GM12878 (cell line): Measurements from ENCODE around the gene CNN2. TPM values are rescaled to one million over a fixed set of nuclear protein-coding genes. Genes with fewer than 3 reads are reported as not detected.
A peak's percentile ranks its signal among the peaks of the same experiment; 100 is the strongest.

Experiments used
- ATAC-seq: fragments of 200-7000 bp; cut with Tn5 transposase; 3 replicates; pipeline ENCODE4 v1.9.1; 2020; ENCODE audit warnings: mild to moderate bottlenecking, moderate library complexity
- BruUV-seq: library from RNA; stranded (reverse); fragments of 400-500 nt; replicated peaks from 2 replicates; lab custom pipeline; 2021; lab: Mats Ljungman, UMichigan
- CTCF ChIA-PET: fragments of 300-600 bp; sonication (Branson Sonifier 250); formaldehyde crosslinking; extraction: SDS; loops from one replicate; lab custom pipeline; 2021; ENCODE audit warnings: inconsistent platforms; lab: Yijun Ruan, JAX
- POLR2A ChIA-PET: fragments of 350-600 bp; formaldehyde crosslinking; extraction: SDS; loops from one replicate; lab custom pipeline; 2021; ENCODE audit warnings: inconsistent platforms; lab: Charles Lee
- RAD21 ChIA-PET: fragments of 300-600 bp; sonication (Branson Sonifier 250); formaldehyde crosslinking; loops from one replicate; lab custom pipeline; 2023; ENCODE audit warnings: antibody characterized with exemption; ENCODE audit not compliant: unreplicated experiment; lab: Charles Lee
- SMC1A ChIA-PET: fragments of 300-600 bp; sonication (Branson Sonifier 250); formaldehyde crosslinking; loops from one replicate; lab custom pipeline; 2023; ENCODE audit not compliant: unreplicated experiment, uncharacterized antibody; lab: Charles Lee
- DNase-seq: peaks from one replicate; pipeline ENCODE4 v3.0.0-alpha.2; 2011; ENCODE audit warnings: low read depth, low spot score
- FAIRE-seq: peaks from 3 replicates; lab custom pipeline; 2011; peaks lifted over from hg19 to GRCh38; lab: Jason Lieb, UNC
- H2AFZ ChIP-seq: 2 replicates; pipeline ENCODE4 v1.6.0; 2011; ENCODE audit warnings: low read depth, low read length, control low read depth; ENCODE audit not compliant: control insufficient read depth
- H3K27ac ChIP-seq: 2 replicates; pipeline ENCODE4 v1.5.1; 2011; ENCODE audit warnings: control low read depth; ENCODE audit not compliant: control insufficient read depth, insufficient read depth
- H3K27me3 ChIP-seq, 2 experiments: replicated peaks in 1 of 2; 2 replicates each; pipeline versions ENCODE4 v1.6.0 to v1.6.1; 2011; ENCODE audit warnings: low read length in 1 of 2; ENCODE audit not compliant: control insufficient read depth in 2 of 2, insufficient read depth in 2 of 2
- H3K36me3 ChIP-seq, 2 experiments: 2 replicates each; pipeline ENCODE4 v1.5.1; 2011; ENCODE audit warnings: low read length in 1 of 2; ENCODE audit not compliant: control insufficient read depth in 2 of 2, insufficient read depth in 2 of 2
- H3K4me1 ChIP-seq: 2 replicates; pipeline ENCODE4 v1.6.1; 2011; ENCODE audit warnings: mild to moderate bottlenecking, low read length, moderate library complexity, mixed read lengths; ENCODE audit not compliant: control insufficient read depth, insufficient read depth
- H3K4me2 ChIP-seq: 2 replicates; pipeline ENCODE4 v1.6.0; 2011; ENCODE audit warnings: control low read depth; ENCODE audit not compliant: control insufficient read depth, insufficient read depth
- H3K4me3 ChIP-seq: fragments of 200-600 bp; sonication (generic); 2 replicates; pipeline ENCODE4 v1.5.1; 2016
- H3K79me2 ChIP-seq: 2 replicates; pipeline ENCODE4 v1.6.0; 2011; ENCODE audit warnings: low read length; ENCODE audit not compliant: control insufficient read depth, insufficient read depth
- H3K9ac ChIP-seq: 2 replicates; pipeline ENCODE4 v1.8.0; 2011; ENCODE audit warnings: low read length, control low read depth, mixed read lengths; ENCODE audit not compliant: control insufficient read depth, insufficient read depth
- H3K9me3 ChIP-seq: replicated peaks from 3 replicates; pipeline ENCODE4 v1.5.1; 2011; ENCODE audit warnings: mild to moderate bottlenecking, low read length; ENCODE audit not compliant: control insufficient read depth, insufficient read depth
- H4K20me1 ChIP-seq: 2 replicates; pipeline ENCODE4 v1.6.0; 2011; ENCODE audit not compliant: control insufficient read depth, insufficient read depth
- BMI1 ChIP-seq: fragments of 450-650 bp; IDR thresholded peaks from 2 replicates; pipeline ENCODE4 v1.6.1; 2016; ENCODE audit warnings: mild to moderate bottlenecking, moderate library complexity, borderline replicate concordance
- CBFB ChIP-seq: IDR thresholded peaks from 2 replicates; pipeline ENCODE4 v1.6.1; 2016; ENCODE audit warnings: antibody characterized with exemption, low read depth
- EGR1 ChIP-seq, 2 experiments: IDR thresholded peaks; 1 replicate in 1 of 2; 2 replicates in 1 of 2; pipeline ENCODE4 v1.6.1; 2011 to 2012; ENCODE audit warnings: low read depth in 2 of 2, low read length in 2 of 2, borderline replicate concordance in 1 of 2, mild to moderate bottlenecking in 1 of 2, moderate library complexity in 1 of 2
- GATAD2B ChIP-seq: fragments of 450-650 bp; conservative IDR thresholded peaks from 2 replicates; pipeline ENCODE4 v1.6.1; 2017; ENCODE audit warnings: low read depth, mild to moderate bottlenecking, moderate library complexity
- IKZF2 ChIP-seq, 2 experiments: fragments of 450-650 bp; IDR thresholded peaks; 2 replicates each; pipeline ENCODE4 v1.6.1; 2017; ENCODE audit warnings: mild to moderate bottlenecking in 2 of 2, moderate library complexity in 2 of 2
- MTA3 ChIP-seq: IDR thresholded peaks from 2 replicates; pipeline ENCODE4 v1.6.1; 2012; ENCODE audit warnings: low read length, inconsistent platforms, borderline replicate concordance
- NFYA ChIP-seq: IDR thresholded peaks from 2 replicates; pipeline ENCODE4 v1.6.1; 2011; ENCODE audit warnings: low read depth, mild to moderate bottlenecking, low read length, improper control_type of control experiment, borderline replicate concordance
- POLR2AphosphoS2 ChIP-seq: IDR thresholded peaks from 2 replicates; pipeline ENCODE4 v1.6.1; 2011; ENCODE audit warnings: low read depth, mild to moderate bottlenecking, low read length, improper control_type of control experiment, moderate library complexity
- SMARCA5 ChIP-seq: fragments of 450-650 bp; IDR thresholded peaks from 2 replicates; pipeline ENCODE4 v1.6.1; 2017; ENCODE audit warnings: mild to moderate bottlenecking
- SMC3 ChIP-seq: IDR thresholded peaks from 2 replicates; pipeline ENCODE4 v1.6.1; 2011; ENCODE audit warnings: low read length, improper control_type of control experiment, borderline replicate concordance
- TCF12 ChIP-seq: IDR thresholded peaks from 2 replicates; pipeline ENCODE4 v1.6.1; 2011; ENCODE audit warnings: low read depth, mild to moderate bottlenecking, low read length
- WGBS: methylation state at CpG from one replicate; pipeline ENCODE4 v1.1.6; 2016; ENCODE audit warnings: low lambda C conversion rate; ENCODE audit not compliant: insufficient replicate concordance, insufficient coverage; ENCODE audit errors: missing lambda C conversion rate; 5-methylcytosine and 5-hydroxymethylcytosine counted together
- in situ Hi-C: fragments of 300-500 bp; cut with MboI; formaldehyde crosslinking; loops from 9 replicates; pipeline ENCODE4 v1.14.3; 2018; ENCODE audit warnings: mixed read lengths
- intact Hi-C: fragments of 100-400 bp; cut with micrococcal nuclease; formaldehyde crosslinking; loops from one replicate; pipeline ENCODE4 v1.14.2; 2022; ENCODE audit not compliant: unreplicated experiment
- polyA plus RNA-seq, 11 experiments: library from polyadenylated mRNA; depleted of rRNA in 4 of 11; unstranded in 6 of 11; stranded (reverse) in 5 of 11; fragments of >200 nt; fragmentation: Nextera tagmentation in 4 of 11; fragmentation: Illumina TruSeq in 1 of 11; extraction: Ambion mirVana in 4 of 11; extraction: Trizol in 1 of 11; gene quantifications; 1 replicate in 1 of 11; 2 replicates in 10 of 11; pipeline versions ENCODE4 v1.2.1 to v1.2.3, GENCODE V29; 2011 to 2016; ENCODE audit warnings: inconsistent platforms in 2 of 11, missing spikeins in 2 of 11, low read depth in 1 of 11
- total RNA-seq, 4 experiments: library from RNA; depleted of rRNA in 3 of 4; stranded (reverse); fragments of >200 nt in 3 of 4; fragmentation: Illumina TruSeq in 1 of 4; extraction: Trizol in 1 of 4; gene quantifications; 2 replicates each; pipeline versions ENCODE4 v1.2.1 to v1.2.3, GENCODE V29; 2013 to 2021
- TF ChIP-seq, protein P1 (sequence below): fragments of 450-650 bp; IDR thresholded peaks from 2 replicates; pipeline ENCODE4 v1.6.1; 2017; ENCODE audit warnings: borderline replicate concordance
- TF ChIP-seq, protein P2 (sequence below), 3 experiments: IDR thresholded peaks in 2 of 3; conservative IDR thresholded peaks in 1 of 3; 2 replicates each; pipeline ENCODE4 v1.5.1; 2011; ENCODE audit warnings: low read depth in 3 of 3, low read length in 3 of 3, mild to moderate bottlenecking in 3 of 3, control low read depth in 2 of 3, moderate library complexity in 2 of 3, inconsistent platforms in 1 of 3, mixed read lengths in 1 of 3; ENCODE audit not compliant: control insufficient read depth in 2 of 3, insufficient read depth in 1 of 3; ENCODE audit errors: extremely low read depth in 1 of 3
- TF ChIP-seq, protein P3 (sequence below): IDR thresholded peaks from 2 replicates; pipeline ENCODE4 v1.6.1; 2012; ENCODE audit warnings: mild to moderate bottlenecking, low read depth, low read length

The CNN2 gene
- total and polyA plus RNA-seq, 10 of the 15 experiments (the other 5 are each of a cell fraction or from before 2014, with no cell fraction given) = 34.7 to 311 (median 172) TPM

DNA sequence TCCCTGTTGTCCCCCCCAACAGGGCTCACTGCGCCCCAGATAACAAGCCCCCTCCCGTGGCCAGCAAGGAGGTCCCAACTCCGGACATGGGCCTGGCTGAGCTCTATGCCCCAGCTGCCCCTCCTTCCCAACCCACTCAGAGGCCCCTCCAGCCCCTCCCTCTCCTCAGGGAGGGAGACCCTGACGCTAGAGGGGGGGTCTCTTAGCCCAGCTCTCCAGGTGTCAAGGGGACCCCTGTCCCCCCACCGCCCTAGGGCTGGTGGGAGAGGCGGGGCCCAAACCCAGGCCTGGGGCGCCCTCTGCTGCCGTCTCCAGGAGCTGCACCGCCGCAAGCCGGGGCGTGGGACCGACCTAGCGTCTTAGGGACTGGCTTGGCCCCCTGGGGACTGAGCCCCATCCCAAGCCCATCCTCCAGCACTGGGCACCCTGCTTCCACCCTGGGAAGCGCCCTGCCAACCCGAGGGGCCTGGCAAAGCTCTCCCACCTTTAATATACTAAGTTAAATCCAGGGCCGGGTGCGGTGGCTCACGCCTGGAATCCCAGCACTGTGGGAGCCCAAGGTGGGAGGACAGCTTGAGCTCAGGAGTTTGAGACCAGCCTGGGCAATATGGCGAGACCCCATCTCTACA is 24.8 kb upstream of the CNN2 start:
- Histone ChIP-seq H4K20me1 (no peaks in the 10 kb centered on the region), H3K4me2 (no peak overlapping the region), H2AFZ (no peak overlapping the region), H3K9me3 (no peaks in the 10 kb centered on the region), H3K4me1 (no peaks in the 10 kb centered on the region), H3K9ac (no peak overlapping the region), H3K27ac (no peak overlapping the region), H3K4me3 (no peak overlapping the region), H3K27me3 (peaks cover 3 to 5% of the 10 kb centered on the region in 2 experiments; a peak in 3 of 4 replicates), H3K79me2 (no peaks in the 10 kb centered on the region), H3K36me3 (no peaks in the 10 kb centered on the region)
- ChIA-PET POLR2A (interaction anchor here (0.6 to 1.1 kb wide), 3 partner anchors 18 to 231 kb away, joined by 3 read pairs; partner anchors contain the start of genes MED16 and RNU6-9), CTCF (interaction anchor here (0.7 to 1.4 kb wide), 5 partner anchors 20 to 224 kb away, joined by 3 to 4 read pairs (median 3); partner anchors contain the start of gene RNU6-2), SMC1A (interaction anchor here (1.0 kb wide), 1 partner anchor 202 kb away, joined by 6 read pairs; no protein-coding TSS in a partner anchor), RAD21 (interaction anchor here (0.6 to 1.4 kb wide), 4 partner anchors 91 to 203 kb away, joined by 3 to 4 read pairs (median 4); no protein-coding TSS in a partner anchor)
- ATAC-seq (peak; percentile 92), FAIRE-seq (no peak), DNase-seq (no peak)
- BruUV-seq = no TSS peak
- intact Hi-C loops = loop anchor here (1.0 kb wide), 1 partner anchor 80 kb away; no protein-coding TSS in a partner anchor
- in situ Hi-C loops = no loop called here
- WGBS = 12% methylated on average over 20 of the region's 20 CpGs
- TF ChIP-seq EGR1 (IDR thresholded peaks at IDR 0.05; ENCODE audit: borderline replicate concordance in 1 of 2, low read depth in 2 of 2, low read length in 2 of 2) = no peak
- TF ChIP-seq SMARCA5 = peak; percentile 73
- no peak for TF ChIP-seq BMI1
- no peak for TF ChIP-seq IKZF2 (IDR thresholded peaks at IDR 0.05)
- TF ChIP-seq GATAD2B = peak; percentile 65; the same call in 1 of the 2 replicates
- peak; percentile 76 for TF ChIP-seq SMC3
- TF ChIP-seq NFYA = no peak
- no peak for TF ChIP-seq MTA3
- TF ChIP-seq, protein P1, sequence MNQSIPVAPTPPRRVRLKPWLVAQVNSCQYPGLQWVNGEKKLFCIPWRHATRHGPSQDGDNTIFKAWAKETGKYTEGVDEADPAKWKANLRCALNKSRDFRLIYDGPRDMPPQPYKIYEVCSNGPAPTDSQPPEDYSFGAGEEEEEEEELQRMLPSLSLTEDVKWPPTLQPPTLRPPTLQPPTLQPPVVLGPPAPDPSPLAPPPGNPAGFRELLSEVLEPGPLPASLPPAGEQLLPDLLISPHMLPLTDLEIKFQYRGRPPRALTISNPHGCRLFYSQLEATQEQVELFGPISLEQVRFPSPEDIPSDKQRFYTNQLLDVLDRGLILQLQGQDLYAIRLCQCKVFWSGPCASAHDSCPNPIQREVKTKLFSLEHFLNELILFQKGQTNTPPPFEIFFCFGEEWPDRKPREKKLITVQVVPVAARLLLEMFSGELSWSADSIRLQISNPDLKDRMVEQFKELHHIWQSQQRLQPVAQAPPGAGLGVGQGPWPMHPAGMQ = no peak
- TF ChIP-seq, protein P2, sequence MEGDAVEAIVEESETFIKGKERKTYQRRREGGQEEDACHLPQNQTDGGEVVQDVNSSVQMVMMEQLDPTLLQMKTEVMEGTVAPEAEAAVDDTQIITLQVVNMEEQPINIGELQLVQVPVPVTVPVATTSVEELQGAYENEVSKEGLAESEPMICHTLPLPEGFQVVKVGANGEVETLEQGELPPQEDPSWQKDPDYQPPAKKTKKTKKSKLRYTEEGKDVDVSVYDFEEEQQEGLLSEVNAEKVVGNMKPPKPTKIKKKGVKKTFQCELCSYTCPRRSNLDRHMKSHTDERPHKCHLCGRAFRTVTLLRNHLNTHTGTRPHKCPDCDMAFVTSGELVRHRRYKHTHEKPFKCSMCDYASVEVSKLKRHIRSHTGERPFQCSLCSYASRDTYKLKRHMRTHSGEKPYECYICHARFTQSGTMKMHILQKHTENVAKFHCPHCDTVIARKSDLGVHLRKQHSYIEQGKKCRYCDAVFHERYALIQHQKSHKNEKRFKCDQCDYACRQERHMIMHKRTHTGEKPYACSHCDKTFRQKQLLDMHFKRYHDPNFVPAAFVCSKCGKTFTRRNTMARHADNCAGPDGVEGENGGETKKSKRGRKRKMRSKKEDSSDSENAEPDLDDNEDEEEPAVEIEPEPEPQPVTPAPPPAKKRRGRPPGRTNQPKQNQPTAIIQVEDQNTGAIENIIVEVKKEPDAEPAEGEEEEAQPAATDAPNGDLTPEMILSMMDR (IDR thresholded peaks at IDR 0.05 in 2 of 3, conservative IDR thresholded peaks at IDR 0.05 in 1 of 3; ENCODE audit: control insufficient read depth in 2 of 3, extremely low read depth in 1 of 3, insufficient read depth in 1 of 3, low read depth in 3 of 3, low read length in 3 of 3) = peak; percentile 86 to 95 (median 95)
- no peak for TF ChIP-seq CBFB
- TF ChIP-seq TCF12 = no peak
- no peak for TF ChIP-seq POLR2AphosphoS2
- TF ChIP-seq, protein P3, sequence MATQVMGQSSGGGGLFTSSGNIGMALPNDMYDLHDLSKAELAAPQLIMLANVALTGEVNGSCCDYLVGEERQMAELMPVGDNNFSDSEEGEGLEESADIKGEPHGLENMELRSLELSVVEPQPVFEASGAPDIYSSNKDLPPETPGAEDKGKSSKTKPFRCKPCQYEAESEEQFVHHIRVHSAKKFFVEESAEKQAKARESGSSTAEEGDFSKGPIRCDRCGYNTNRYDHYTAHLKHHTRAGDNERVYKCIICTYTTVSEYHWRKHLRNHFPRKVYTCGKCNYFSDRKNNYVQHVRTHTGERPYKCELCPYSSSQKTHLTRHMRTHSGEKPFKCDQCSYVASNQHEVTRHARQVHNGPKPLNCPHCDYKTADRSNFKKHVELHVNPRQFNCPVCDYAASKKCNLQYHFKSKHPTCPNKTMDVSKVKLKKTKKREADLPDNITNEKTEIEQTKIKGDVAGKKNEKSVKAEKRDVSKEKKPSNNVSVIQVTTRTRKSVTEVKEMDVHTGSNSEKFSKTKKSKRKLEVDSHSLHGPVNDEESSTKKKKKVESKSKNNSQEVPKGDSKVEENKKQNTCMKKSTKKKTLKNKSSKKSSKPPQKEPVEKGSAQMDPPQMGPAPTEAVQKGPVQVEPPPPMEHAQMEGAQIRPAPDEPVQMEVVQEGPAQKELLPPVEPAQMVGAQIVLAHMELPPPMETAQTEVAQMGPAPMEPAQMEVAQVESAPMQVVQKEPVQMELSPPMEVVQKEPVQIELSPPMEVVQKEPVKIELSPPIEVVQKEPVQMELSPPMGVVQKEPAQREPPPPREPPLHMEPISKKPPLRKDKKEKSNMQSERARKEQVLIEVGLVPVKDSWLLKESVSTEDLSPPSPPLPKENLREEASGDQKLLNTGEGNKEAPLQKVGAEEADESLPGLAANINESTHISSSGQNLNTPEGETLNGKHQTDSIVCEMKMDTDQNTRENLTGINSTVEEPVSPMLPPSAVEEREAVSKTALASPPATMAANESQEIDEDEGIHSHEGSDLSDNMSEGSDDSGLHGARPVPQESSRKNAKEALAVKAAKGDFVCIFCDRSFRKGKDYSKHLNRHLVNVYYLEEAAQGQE = no peak
